Left ventricle myocardium superior (tissue), 1 donor: ENCODE measurements around the gene GPN1. TPM values are rescaled to one million over a fixed set of nuclear protein-coding genes. Genes with fewer than 3 reads are reported as not detected.
"Not testable (repeated sequence)": the region's sequence is repeated elsewhere in the genome, so short reads cannot be mapped to it uniquely, and the experiment has no call there.

ENCODE experiments used
- ATAC-seq: fragments of 200-7000 bp; cut with Tn5 transposase; one replicate; pipeline ENCODE4 v1.9.1; 2020; ENCODE audit warnings: mild to moderate bottlenecking, moderate library complexity
- DNase-seq: peaks from one replicate; pipeline ENCODE4 v3.0.0-alpha.2; 2020
- intact Hi-C: fragments of 100-400 bp; cut with micrococcal nuclease; formaldehyde crosslinking; loops from one replicate; pipeline ENCODE4 v1.11.0; 2022
- total RNA-seq: library from RNA; stranded (reverse); fragmentation: NEBNext Ultra II Directional; extraction: Animal tissue kit (Norgen Biotek cat#: 25700); gene quantifications from one replicate; pipeline ENCODE4 v1.2.1, GENCODE V29; 2021
- donor health status: DM: no; HTN: yes; CAD: no; lungs with severe emphysema.

GPN1 gene
- total RNA-seq, 1 donor from 2014 or later, result 20.1 TPM

DNA sequence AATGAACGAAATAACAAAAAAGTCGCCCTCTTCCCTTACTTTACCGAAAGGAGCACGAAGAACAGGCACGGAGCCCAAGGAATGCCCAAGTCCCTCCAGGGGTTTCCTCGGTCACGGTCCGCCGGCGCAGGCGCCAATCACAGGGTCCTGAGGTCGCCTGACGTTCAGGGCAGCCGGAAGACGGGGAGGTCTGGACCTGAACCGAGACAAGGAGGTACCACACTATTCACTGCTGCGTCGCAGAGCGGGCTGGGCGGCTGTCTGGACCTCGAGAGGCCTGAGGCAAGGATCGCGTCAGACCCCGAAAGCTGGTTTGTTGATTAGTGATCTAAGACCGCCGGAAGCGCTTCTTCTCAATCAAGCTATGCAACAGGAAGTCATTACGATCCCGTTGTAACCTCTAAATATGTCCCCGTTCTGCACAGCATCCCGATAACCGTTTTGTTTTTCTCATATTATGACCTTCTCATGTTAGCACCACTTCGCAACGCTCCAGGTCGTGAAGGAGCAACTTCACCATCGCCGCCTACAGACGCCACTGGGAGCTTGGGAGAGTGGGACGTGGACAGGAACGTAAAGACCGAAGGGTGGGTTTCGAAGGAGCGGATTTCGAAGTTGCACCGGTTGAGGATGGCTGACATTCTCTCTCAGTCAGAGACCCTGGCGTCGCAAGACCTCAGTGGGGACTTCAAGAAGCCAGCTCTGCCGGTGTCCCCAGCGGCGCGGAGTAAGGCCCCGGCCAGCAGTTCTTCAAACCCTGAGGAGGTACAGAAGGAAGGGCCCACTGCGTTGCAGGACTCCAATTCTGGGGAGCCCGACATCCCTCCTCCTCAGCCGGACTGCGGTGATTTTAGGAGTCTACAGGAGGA is 34.7 kb downstream of the GPN1 start, which contains the start of the genes SLC4A1AP and SUPT7L:
TSS of gene SLC4A1AP (plus strand) at position 605 of the 869 bp plus-strand sequence. CDS start at position 631, 26 bp downstream.
TSS of gene SUPT7L (minus strand) at position 330 of the 869 bp plus-strand sequence. CDS start 1,422 bp downstream, outside the sequence.
- DNase-seq, result peak; percentile 81
- intact Hi-C loops, result no loop called here
- peak; percentile 91 for ATAC-seq

DNA sequence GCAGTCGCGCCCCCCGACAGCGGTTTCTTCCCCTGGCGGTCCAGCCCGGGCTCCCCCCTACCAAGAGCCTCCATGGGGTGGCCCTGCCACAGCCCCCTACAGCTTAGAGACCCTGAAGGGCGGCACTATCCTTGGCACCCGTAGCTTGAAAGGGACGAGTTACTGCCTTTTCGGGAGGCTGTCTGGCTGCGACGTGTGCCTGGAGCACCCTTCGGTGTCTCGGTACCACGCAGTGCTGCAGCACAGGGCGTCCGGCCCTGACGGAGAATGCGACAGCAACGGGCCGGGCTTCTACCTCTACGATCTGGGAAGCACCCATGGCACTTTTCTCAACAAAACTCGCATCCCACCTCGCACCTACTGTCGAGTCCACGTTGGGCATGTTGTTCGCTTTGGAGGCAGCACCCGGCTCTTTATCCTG is 35.3 kb downstream of the GPN1 start:
- DNase-seq (no peak), ATAC-seq (no peak)
- intact Hi-C loops, result no loop called here

DNA sequence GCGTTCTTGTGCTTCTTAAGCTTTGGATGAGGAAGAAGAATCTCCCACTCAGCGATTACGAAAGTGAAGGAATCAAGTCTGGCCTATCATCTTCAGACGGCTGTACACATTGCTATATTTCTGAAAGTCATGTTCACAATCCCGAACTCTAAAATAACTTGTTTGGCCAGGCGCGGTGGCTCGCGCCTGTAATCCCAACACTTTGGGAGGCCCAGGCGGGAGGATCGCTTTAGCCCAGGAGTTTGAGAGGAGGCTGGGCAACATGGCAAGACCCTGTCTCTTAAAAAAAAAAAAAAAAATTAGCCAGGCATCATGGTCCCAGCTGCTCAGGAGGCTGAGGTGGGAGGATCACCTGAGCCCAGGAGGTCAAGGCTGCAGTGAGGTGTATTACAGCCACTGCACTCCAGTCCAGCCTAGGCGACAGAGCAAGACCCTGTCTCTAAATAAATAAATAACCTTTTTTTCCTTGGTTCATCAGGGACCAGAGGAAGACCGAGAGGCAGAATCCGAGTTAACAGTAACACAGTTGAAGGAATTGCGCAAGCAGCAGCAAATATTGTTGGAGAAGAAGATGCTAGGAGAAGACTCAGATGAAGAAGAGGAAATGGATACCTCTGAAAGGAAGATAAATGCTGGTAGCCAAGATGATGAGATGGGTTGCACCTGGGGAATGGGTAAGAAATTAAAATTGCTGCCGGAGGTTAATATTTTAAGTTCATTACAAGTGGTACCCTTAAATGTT is 35.9 kb downstream of the GPN1 start:
- intact Hi-C loops, result no loop called here
- no peak for ATAC-seq
- DNase-seq, result no peak

DNA sequence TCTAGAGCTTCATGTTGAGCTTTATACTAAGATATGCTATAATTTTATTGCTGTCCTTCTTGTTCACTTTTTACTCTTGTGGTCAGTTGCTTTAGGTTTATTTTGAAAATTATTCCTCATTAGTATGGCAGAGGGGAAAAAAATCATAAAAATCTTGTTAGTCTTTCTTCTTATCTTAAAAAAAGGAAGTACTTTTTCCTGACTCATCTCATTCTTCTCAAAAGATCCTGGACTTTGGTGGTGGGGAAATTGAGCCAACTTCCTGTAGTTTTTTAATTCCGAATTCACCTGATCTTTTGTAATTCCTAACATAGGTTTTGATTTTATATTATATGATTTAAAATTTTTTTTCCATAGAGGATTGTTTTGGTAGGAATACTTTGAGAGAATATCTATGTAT is 38.6 kb downstream of the GPN1 start:
- intact Hi-C loops, result no loop called here
- ATAC-seq, result no peak
- DNase-seq, result no peak

DNA sequence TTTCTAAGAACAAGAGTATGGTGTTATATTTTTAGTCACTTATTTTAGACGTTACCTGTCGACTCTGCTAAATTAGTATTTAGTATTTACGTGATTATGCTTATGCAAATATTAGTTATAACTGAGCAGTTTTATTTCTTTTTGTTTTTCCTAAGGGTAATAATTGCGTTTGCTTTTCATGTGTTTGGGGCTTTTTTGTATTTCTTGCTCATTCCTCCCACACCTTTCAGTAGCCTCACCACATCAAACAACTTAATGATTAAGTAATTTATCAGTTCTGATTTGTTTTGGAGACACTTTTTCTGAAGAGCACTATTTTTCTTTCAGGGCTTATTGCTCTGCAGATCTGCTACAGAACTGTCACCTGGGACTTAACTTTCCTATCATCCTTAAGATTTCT is 42.4 kb downstream of the GPN1 start:
- no peak for DNase-seq
- intact Hi-C loops, result no loop called here
- no peak for ATAC-seq

DNA sequence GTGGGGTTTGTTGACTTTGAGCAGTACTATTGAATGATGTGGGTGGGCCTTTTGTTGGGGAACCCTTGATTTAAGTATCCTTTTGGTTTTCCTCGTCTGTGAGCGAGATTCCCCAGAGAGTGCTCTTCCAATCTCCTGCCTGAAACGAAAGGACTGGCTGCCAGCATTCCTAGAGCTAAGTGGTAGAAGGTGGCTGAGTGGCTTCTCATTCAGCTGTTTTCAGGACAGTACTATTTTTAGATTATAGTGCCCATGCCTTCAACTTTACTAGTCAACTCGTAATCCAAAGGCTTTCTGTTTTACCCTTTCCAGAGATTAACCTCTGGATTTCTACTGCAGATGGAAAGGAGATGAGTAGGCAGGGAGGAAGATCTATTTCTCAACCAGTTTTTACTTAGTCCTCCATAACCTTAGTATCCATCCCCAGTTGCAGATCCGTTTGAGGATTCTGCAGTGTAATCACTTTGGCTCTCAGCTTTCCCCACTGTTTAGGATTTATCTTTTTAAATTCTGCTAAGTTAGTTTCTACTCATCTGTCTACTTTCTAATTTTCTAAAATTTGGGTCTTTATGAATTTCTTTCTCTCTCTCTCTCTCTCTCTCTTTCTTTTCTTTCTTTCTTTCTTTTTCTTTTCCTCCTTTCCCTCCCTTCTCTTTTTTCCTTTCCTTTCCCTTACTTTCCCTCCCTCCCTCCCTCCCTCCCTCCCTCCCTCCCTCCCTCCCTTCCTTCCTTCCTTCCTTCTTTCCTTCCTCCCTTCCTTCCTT is 44.1 kb downstream of the GPN1 start:
- no peak for DNase-seq
- ATAC-seq, result peak; percentile 96
- intact Hi-C loops, result no loop called here

DNA sequence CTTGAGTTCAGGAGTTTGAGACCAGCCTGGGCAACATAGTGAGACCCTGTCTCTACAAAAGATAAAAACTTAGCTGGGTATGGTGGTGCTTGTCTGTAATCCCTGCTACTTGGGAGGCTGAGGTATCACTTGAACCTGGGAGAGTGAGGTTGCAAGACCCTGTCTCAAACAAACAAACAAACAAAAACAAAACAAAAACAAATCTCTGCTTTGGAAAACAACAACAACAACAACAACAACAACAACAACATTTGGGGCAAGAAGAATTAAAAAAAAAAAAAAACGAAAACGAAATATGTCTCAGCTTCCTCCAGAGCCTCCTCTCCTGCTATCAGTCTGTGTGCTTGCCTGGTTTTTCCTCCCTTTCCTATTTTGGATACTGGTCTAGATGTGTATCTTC is 51.7 kb downstream of the GPN1 start:
- no peak for ATAC-seq
- intact Hi-C loops, result no loop called here
- no peak for DNase-seq

DNA sequence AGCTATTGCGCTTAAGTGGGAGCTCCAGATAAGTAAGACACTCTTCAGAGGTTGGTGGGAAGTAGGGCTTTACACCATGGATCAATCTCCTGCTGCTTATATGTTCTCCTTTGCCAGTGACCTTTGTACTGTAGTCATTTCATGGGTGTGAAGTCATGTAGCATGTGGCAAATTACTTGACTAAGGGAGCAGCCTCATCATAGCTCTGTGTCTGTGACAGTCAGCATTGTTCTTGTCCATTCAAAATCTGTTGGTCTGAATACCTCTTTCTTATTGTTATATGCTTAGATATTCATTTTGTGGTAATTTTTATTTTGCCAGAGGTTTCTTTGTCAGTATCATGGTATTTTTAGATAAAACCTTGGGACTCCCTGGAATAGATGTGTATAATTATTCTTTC is 53.0 kb downstream of the GPN1 start:
- intact Hi-C loops, result no loop called here
- no peak for DNase-seq
- no peak for ATAC-seq

DNA sequence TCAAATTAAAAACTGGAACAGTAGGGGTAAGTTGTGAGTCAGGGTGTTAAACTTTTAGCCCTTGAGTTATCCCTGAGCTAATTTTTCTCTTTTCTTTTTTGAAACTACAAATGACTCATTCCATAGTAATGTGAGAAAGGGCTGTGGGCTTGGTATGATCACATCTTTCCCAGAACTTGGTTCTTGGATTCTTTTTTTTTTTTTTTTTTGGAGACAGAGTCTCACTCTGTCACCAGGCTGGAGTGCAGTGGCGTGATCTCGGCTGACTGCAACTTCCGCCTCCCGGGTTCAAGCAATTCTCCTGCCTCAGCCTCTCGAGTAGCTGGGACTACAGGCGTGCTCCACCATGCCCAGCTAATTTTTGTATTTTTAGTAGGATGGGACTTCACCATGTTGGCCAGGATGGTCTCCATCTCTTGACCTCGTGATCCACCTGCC is 53.5 kb downstream of the GPN1 start:
- ATAC-seq, DNase-seq, intact Hi-C loops: not testable (repeated sequence)

DNA sequence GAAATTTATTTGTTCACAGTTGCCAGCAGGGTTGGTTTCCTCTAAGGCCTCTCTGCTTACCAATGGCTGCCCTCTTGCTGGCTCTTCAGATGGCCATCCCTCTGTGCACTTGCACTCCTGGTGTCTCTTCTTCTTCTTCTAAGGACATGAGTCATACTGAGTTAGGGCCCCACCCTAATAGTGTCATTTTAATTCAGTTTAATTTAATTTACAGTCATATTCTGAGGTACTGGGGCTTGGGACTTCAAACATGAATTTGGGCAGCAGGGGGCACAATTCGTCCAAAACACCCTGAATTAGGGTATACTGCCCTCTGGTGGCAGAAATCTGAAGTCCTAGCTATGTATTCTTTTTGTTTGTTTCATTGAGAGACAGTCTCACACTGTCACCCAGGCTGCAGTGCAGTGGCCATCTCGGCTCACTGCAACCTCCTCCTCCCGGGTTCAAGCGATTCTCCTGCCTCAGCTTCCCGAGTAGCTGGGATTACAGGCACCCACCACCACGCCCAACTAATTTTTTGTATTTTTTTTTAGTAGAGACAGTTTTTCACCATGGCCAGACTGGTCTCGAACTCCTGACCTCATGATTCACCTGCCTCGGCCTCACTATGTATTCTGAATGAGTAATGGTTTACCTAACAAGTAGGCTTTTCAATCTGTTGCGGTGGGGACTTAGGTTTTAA is 54.7 kb downstream of the GPN1 start:
- DNase-seq, result peak; percentile 58
- intact Hi-C loops, result no loop called here
- peak; percentile 74 for ATAC-seq

DNA sequence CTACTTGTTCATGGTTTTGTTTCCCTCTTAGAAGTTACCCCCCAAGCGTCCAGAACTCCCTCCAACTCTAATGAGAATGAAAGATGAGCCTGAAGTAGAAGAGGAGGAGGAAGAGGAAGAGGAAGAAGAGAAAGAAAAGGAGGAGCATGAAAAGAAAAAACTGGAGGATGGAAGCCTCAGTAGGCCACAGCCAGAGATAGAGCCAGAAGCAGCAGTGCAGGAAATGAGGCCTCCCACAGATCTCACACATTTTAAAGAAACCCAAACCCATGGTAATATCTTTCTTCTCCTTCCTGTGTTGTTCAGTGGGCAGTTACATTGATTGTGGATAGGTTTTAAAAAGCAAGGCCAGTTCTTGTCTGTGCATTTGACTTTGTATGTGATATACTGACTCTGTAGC is 56.2 kb downstream of the GPN1 start:
- DNase-seq, intact Hi-C loops, ATAC-seq: not testable (repeated sequence)

DNA sequence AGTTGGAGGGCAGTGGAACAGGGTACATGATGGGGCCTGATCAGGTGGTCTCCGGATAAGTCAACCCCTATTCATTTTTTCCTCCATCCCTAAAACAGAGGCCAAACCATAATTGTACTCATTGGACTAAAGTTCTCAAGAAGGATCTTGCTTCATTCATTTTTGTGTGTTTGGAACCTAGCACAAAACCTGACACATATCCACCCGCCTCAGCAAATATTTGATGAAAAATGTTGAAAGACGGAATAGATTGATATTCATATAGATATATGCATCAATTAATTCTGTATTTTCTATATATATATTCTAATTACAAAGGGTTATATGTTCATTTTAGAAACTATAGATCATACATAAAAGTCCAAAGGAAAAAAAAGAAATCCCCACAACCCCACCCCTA is 56.7 kb downstream of the GPN1 start:
- ATAC-seq (no peak), DNase-seq (no peak)
- intact Hi-C loops, result no loop called here

DNA sequence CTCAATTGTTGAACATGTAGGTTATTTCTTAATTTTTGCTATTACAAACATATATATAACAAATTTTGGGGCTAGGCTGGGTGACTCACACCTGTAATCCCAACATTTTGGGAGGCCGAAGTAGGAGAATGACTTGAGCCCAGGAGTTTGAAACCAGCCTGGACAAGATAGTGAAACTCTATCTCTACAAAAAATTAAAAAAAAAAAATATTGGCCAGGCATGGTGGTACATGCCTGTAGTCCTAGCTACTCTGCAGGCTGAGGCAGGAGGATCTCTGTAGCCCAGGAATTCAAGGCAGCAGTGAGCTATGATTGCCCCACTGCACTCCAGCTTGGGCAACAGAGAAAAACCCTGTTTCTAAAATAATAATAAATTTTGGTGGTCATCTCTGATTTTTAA is 58.4 kb downstream of the GPN1 start:
- ATAC-seq (no peak), DNase-seq (no peak)

DNA sequence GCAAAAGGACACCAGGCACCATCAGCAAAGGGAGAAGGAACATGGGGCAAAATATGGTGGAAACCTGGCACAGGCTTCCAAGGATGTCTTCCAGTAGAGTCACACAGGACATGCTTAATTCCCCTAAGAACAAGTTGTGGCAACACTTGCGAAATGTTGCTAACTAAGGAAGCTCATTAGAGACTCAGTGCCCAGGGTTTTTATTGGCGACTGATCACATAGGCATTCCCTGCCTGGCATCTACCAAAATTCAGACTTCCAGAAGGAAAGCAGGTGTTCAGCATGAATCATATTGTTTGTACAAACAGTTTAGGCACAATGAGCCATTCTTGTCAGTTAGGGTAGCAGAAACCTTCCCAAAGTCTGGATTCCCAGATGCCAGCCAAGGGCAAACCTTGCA is 60.6 kb downstream of the GPN1 start:
- ATAC-seq (no peak), DNase-seq (no peak)
- intact Hi-C loops, result no loop called here

More for the DNA sequence above, 58.4 kb downstream of the GPN1 start:
- intact Hi-C loops, result no loop called here

DNA sequence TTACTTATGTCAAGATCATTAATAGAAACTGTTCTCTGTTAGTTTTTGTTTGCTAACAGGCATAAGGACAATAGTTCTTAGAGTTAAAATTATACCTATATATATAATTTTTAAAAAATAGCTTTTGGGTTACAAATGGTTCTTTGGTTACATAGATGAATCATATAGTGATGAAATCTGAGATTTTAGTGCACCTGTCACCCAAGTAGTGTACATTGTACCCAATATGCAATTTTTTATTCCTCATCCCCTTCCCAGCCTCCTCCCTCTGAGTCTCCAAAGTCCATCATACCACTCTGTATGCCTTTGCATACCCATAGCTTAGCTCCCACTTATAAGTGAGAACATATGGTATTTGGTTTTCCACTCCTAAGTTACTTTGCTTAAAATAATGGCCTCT is 61.2 kb downstream of the GPN1 start:
- intact Hi-C loops, result no loop called here
- ATAC-seq (no peak), DNase-seq (no peak)

DNA sequence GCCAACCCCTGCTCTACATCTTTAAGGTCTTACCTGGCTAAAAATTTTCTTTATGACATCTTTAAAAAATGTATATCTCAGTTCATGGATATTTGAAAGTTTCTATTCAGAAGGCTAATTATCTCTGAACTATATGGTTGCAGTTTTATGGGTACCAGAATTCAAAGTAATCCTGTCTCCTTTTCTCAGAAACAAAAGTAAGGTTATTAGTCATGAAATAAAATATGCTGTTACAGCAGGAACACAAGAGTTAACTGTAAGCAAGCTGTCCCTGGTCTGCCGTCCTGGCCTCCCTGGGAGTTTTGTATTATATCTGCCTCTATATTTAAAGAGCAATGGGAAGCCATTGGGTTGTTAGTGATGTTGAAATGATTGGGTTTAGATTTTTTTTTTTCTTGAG is 68.8 kb downstream of the GPN1 start:
- no peak for ATAC-seq
- DNase-seq, result no peak
- intact Hi-C loops, result no loop called here
